ENCODE measurements around the gene EFR3B. TPM values are rescaled to one million over a fixed set of nuclear protein-coding genes. Genes with fewer than 3 reads are reported as not detected.

The EFR3B gene
- total RNA-seq, 1 experiment from 2014 or later: 7.0 TPM

DNA sequence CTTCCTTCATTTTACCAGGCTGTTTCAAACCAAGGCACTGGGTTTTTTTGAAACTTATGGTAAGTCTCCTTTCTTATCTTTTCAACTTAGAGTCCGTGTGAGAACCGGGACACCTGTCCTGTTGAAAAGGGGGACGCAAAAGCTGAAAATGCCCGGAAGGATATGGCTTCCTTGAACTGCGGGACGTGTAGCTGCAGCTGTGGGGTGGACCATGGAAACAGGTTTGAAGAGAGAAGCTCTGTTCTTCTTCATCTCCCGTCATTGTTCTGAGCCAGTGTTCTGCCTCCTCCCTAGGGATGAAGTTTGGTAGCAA lies 40.6 kb upstream of the EFR3B start:
- Histone ChIP-seq H2BK15ac (ENCODE audit: low read depth, low read length) (no peak overlapping the region), H3T11ph (ENCODE audit: low read length) (no peak overlapping the region), H3K9ac (ENCODE audit: extremely low read depth, insufficient read length, low read length) (no peak overlapping the region), H3K56ac (ENCODE audit: insufficient read length, low read depth, low read length) (no peak overlapping the region), H3K23ac (ENCODE audit: insufficient read length, low read depth, low read length) (no peak overlapping the region), H4K91ac (ENCODE audit: insufficient read length, low read depth, low read length) (no peak overlapping the region), H3K4me2 (ENCODE audit: insufficient read depth, insufficient read length, low read length) (no peak overlapping the region), H3K23me2 (ENCODE audit: insufficient read length, low read depth, low read length, poor library complexity, severe bottlenecking) (no peaks in the 10 kb centered on the region), H3K79me2 (ENCODE audit: insufficient read depth, low read length) (no peaks in the 10 kb centered on the region), H2BK120ac (ENCODE audit: low read depth, low read length, poor library complexity, severe bottlenecking) (no peak overlapping the region), H3K79me1 (ENCODE audit: insufficient read depth, low read depth, low read length, poor library complexity, severe bottlenecking) (no peaks in the 10 kb centered on the region), H2AK5ac (ENCODE audit: insufficient read length, low read length) (no peak overlapping the region), H4K8ac (replicated peaks; ENCODE audit: insufficient read length, low read depth, low read length) (no peak overlapping the region), H2BK12ac (ENCODE audit: insufficient read length, low read depth, low read length) (no peak overlapping the region), H3K27ac (ENCODE audit: insufficient read length, low read depth, low read length) (no peak overlapping the region), H3K14ac (ENCODE audit: insufficient read depth, low read length) (no peak overlapping the region), H3K4me1 (ENCODE audit: insufficient read depth, low read length) (no peaks in the 10 kb centered on the region), H3K18ac (ENCODE audit: insufficient read length, low read depth, low read length) (no peak overlapping the region), H4K5ac (ENCODE audit: insufficient read length, low read depth, low read length) (no peak overlapping the region), H3K4ac (ENCODE audit: low read depth, low read length) (no peak overlapping the region), H2BK20ac (ENCODE audit: low read depth, low read length, poor library complexity, severe bottlenecking) (no peak overlapping the region), H3K9me3 (ENCODE audit: control insufficient read depth, low read depth, low read length) (no peaks in the 10 kb centered on the region), H4K20me1 (ENCODE audit: control insufficient read depth, insufficient read depth, insufficient read length) (no peaks in the 10 kb centered on the region), H3K27me3 (ENCODE audit: insufficient read depth, low read length) (no peaks in the 10 kb centered on the region), H2BK5ac (ENCODE audit: insufficient read length, low read length) (no peak overlapping the region), H2AFZ (ENCODE audit: low read length) (no peak overlapping the region)
- Mint-ChIP-seq H3K9me3 (no peaks in the 10 kb centered on the region), H3K4me1 (peaks cover 5% of the 10 kb centered on the region in 2 experiments), H3K27ac (no peak overlapping the region), H3K36me3 (ENCODE audit: insufficient read depth in 1 of 3, low read depth in 3 of 3) (no peaks in the 10 kb centered on the region), H3K27me3 (ENCODE audit: low read depth) (peaks cover 9% of the 10 kb centered on the region), H3K4me3 (no peak overlapping the region)
- TF ChIP-seq, protein P1, sequence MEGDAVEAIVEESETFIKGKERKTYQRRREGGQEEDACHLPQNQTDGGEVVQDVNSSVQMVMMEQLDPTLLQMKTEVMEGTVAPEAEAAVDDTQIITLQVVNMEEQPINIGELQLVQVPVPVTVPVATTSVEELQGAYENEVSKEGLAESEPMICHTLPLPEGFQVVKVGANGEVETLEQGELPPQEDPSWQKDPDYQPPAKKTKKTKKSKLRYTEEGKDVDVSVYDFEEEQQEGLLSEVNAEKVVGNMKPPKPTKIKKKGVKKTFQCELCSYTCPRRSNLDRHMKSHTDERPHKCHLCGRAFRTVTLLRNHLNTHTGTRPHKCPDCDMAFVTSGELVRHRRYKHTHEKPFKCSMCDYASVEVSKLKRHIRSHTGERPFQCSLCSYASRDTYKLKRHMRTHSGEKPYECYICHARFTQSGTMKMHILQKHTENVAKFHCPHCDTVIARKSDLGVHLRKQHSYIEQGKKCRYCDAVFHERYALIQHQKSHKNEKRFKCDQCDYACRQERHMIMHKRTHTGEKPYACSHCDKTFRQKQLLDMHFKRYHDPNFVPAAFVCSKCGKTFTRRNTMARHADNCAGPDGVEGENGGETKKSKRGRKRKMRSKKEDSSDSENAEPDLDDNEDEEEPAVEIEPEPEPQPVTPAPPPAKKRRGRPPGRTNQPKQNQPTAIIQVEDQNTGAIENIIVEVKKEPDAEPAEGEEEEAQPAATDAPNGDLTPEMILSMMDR (conservative IDR thresholded peaks at IDR 0.05): no peak
- DNase-seq: no peak
- WGBS (ENCODE audit: extremely low coverage, insufficient read length, low lambda C conversion rate): no CpG with 5 or more reads among the region's 7 CpGs
